NCI-H82 treated with DMSO at 0.1 percent for 48 hours (cell line): Measurements from ENCODE around the gene CXCL13.
A peak's percentile ranks its signal among the peaks of the same experiment; 100 is the strongest.
"Not testable (repeated sequence)": the region's sequence is repeated elsewhere in the genome, so short reads cannot be mapped to it uniquely, and the experiment has no call there.

Source experiments
- DNase-seq: peaks from one replicate; lab custom pipeline; 2025; ENCODE audit not compliant: unreplicated experiment; lab: John Stamatoyannopoulos, UW

Gene CXCL13

GRCh38 chr4:77600521-77601451 is 4.8 kb upstream of the CXCL13 start:
- DNase-seq = no peak

GRCh38 chr4:77601614-77602187 is 3.9 kb upstream of the CXCL13 start:
- DNase-seq = no peak

- DNase-seq = no peak
Measured at GRCh38 chr4:77613267-77613666, 7.6 kb downstream of the CXCL13 start.

GRCh38 chr4:77615153-77615552 is 9.5 kb downstream of the CXCL13 start:
- DNase-seq = no peak

GRCh38 chr4:77617203-77617602 is 11.6 kb downstream of the CXCL13 start:
- DNase-seq = no peak

- peak; percentile 16 for DNase-seq
Measured at GRCh38 chr4:77618383-77619241, 13.0 kb downstream of the CXCL13 start.

GRCh38 chr4:77619408-77619807 is 13.8 kb downstream of the CXCL13 start:
- no peak for DNase-seq

GRCh38 chr4:77621254-77621653 is 15.6 kb downstream of the CXCL13 start:
- no peak for DNase-seq

GRCh38 chr4:77623091-77623490 is 17.5 kb downstream of the CXCL13 start:
- no peak for DNase-seq

- DNase-seq = peak; percentile 41
Measured at GRCh38 chr4:77624213-77624612, 18.6 kb downstream of the CXCL13 start.

- DNase-seq = no peak
Measured at GRCh38 chr4:77625485-77625884, 19.9 kb downstream of the CXCL13 start.

GRCh38 chr4:77629885-77630284 is 24.3 kb downstream of the CXCL13 start:
- no peak for DNase-seq

- no peak for DNase-seq
Measured at GRCh38 chr4:77631276-77631675, 25.7 kb downstream of the CXCL13 start.

- DNase-seq = no peak
Measured at GRCh38 chr4:77634132-77634785, 28.6 kb downstream of the CXCL13 start.

- no peak for DNase-seq
Measured at GRCh38 chr4:77635246-77635645, 29.6 kb downstream of the CXCL13 start.

- DNase-seq = no peak
Measured at GRCh38 chr4:77635876-77636275, 30.3 kb downstream of the CXCL13 start.

GRCh38 chr4:77636902-77637301 is 31.3 kb downstream of the CXCL13 start:
- no peak for DNase-seq

GRCh38 chr4:77644069-77644468 is 38.4 kb downstream of the CXCL13 start:
- not testable (repeated sequence) for DNase-seq

- no peak for DNase-seq
Measured at GRCh38 chr4:77650787-77651186, 45.2 kb downstream of the CXCL13 start.

- no peak for DNase-seq
Measured at GRCh38 chr4:77651820-77652219, 46.2 kb downstream of the CXCL13 start.
